HL-60 (cell line): ENCODE data around the gene MGST2.

ENCODE experiments used
- DNase-seq, 2 experiments: peaks; one replicate each; pipeline ENCODE4 v3.0.0-alpha.2; 2010 to 2020; ENCODE audit warnings: low read depth in 1 of 2, low spot score in 1 of 2
- H3K27ac ChIP-seq: fragments of 250-450 bp; sonication (Bioruptor Pico); replicated peaks from 2 replicates; pipeline ENCODE4 v1.5.1; 2020; ENCODE audit warnings: mild to moderate bottlenecking, moderate library complexity
- H3K27me3 ChIP-seq: fragments of 250-450 bp; sonication (Bioruptor Pico); 2 replicates; pipeline ENCODE4 v1.5.1; 2021; ENCODE audit warnings: mild to moderate bottlenecking, moderate library complexity; ENCODE audit not compliant: insufficient read depth, poor library complexity, severe bottlenecking
- H3K4me3 ChIP-seq: replicated peaks from 2 replicates; pipeline ENCODE4 v1.5.1; 2011; ENCODE audit warnings: mild to moderate bottlenecking, control low read depth, low read length; ENCODE audit not compliant: insufficient read depth
- CTCF ChIP-seq: IDR thresholded peaks from one replicate; pipeline ENCODE4 v1.5.1; 2011; ENCODE audit warnings: low read length, control low read depth, inconsistent platforms; ENCODE audit not compliant: insufficient read depth
- GABPA ChIP-seq: IDR thresholded peaks from 2 replicates; pipeline ENCODE4 v1.6.1; 2012; ENCODE audit warnings: low read depth
- POLR2AphosphoS5 ChIP-seq: IDR thresholded peaks from 2 replicates; pipeline ENCODE4 v1.6.1; 2012; ENCODE audit warnings: low read depth
- REST ChIP-seq: IDR thresholded peaks from 2 replicates; pipeline ENCODE4 v1.6.1; 2012; ENCODE audit warnings: low read depth; ENCODE audit not compliant: insufficient replicate concordance
- SPI1 ChIP-seq: IDR thresholded peaks from 2 replicates; pipeline ENCODE4 v1.6.1; 2012; ENCODE audit warnings: low read depth, mild to moderate bottlenecking, borderline replicate concordance

Gene MGST2

GRCh38 chr4:139749338-139749737, 83.7 kb downstream of the MGST2 start:
- Histone ChIP-seq H3K27me3 (no peaks in the 10 kb centered on the region), H3K27ac (no peak overlapping the region), H3K4me3 (no peak overlapping the region)
- TF ChIP-seq SPI1 (no peak), GABPA (no peak), CTCF (no peak), REST (no peak), POLR2AphosphoS5 (no peak)
- peak in 1 of 2 experiments; percentile 48 for DNase-seq

- no peak overlapping the region for H3K4me3 ChIP-seq
Observed at GRCh38 chr4:139749835-139750498, 84.3 kb downstream of the MGST2 start.

More at GRCh38 chr4:139749835-139750498, 84.3 kb downstream of the MGST2 start:
- TF ChIP-seq CTCF (no peak), POLR2AphosphoS5 (no peak), REST (no peak), SPI1 (no peak), GABPA (no peak)
- Histone ChIP-seq H3K27ac (no peak overlapping the region), H3K27me3 (no peaks in the 10 kb centered on the region)
- DNase-seq, result no peak
